IMR-90 (cell line): ENCODE data around the gene CFAP97D2. TPM values are rescaled to one million over a fixed set of nuclear protein-coding genes. Genes with fewer than 3 reads are reported as not detected.

Experiments used
- ATAC-seq: fragments of 200-7000 bp; cut with Tn5 transposase; 2 replicates; pipeline ENCODE4 v1.9.1; 2020; ENCODE audit warnings: low read depth, mild to moderate bottlenecking, moderate library complexity
- BruUV-seq: library from RNA; stranded (reverse); fragments of 400-500 nt; replicated peaks from 2 replicates; lab custom pipeline; 2021; lab: Mats Ljungman, UMichigan
- CTCF ChIA-PET: fragments of 300-600 bp; formaldehyde crosslinking; extraction: SDS; loops from one replicate; lab custom pipeline; 2021; ENCODE audit warnings: antibody characterized with exemption; lab: Yijun Ruan, JAX
- POLR2A ChIA-PET: fragments of 300-600 bp; sonication (Branson Sonifier 250); formaldehyde crosslinking; loops from one replicate; lab custom pipeline; 2022; ENCODE audit warnings: antibody characterized with exemption; ENCODE audit not compliant: unreplicated experiment; lab: Charles Lee
- DNase-seq: peaks from one replicate; pipeline ENCODE4 v3.0.0; 2013
- H2AFZ ChIP-seq: replicated peaks from 2 replicates; pipeline ENCODE3; 2013; ENCODE audit warnings: low read length, mild to moderate bottlenecking; ENCODE audit not compliant: poor library complexity
- H2AK5ac ChIP-seq: 2 replicates; pipeline ENCODE4 v1.6.1; 2013; ENCODE audit warnings: low read depth, low read length, inconsistent platforms
- H2AK9ac ChIP-seq: replicated peaks from 2 replicates; pipeline ENCODE3; 2013; ENCODE audit warnings: mild to moderate bottlenecking, low read depth, low read length, moderate library complexity; ENCODE audit not compliant: poor library complexity
- H2BK120ac ChIP-seq: 2 replicates; pipeline ENCODE4 v1.6.1; 2013; ENCODE audit warnings: low read depth, low read length, inconsistent platforms
- H2BK15ac ChIP-seq: 3 replicates; pipeline ENCODE4 v1.6.1; 2013; ENCODE audit warnings: low read depth, low read length, inconsistent platforms
- H2BK20ac ChIP-seq: 2 replicates; pipeline ENCODE4 v1.6.1; 2013; ENCODE audit warnings: low read depth, mild to moderate bottlenecking, inconsistent platforms, low read length, moderate library complexity
- H2BK5ac ChIP-seq: 2 replicates; pipeline ENCODE4 v1.6.1; 2013; ENCODE audit warnings: mild to moderate bottlenecking, low read depth, low read length, inconsistent platforms; ENCODE audit not compliant: poor library complexity, severe bottlenecking
- H3K14ac ChIP-seq: replicated peaks from 2 replicates; pipeline ENCODE4 v1.6.1; 2013; ENCODE audit warnings: low read depth, low read length, inconsistent platforms
- H3K18ac ChIP-seq: 2 replicates; pipeline ENCODE4 v1.6.1; 2013; ENCODE audit warnings: low read depth, low read length, control low read depth
- H3K23ac ChIP-seq: 2 replicates; pipeline ENCODE4 v1.6.1; 2013; ENCODE audit warnings: low read depth, low read length, inconsistent platforms
- H3K27ac ChIP-seq: 2 replicates; pipeline ENCODE4 v1.5.1; 2013; ENCODE audit warnings: mild to moderate bottlenecking, control low read depth, low read length; ENCODE audit not compliant: insufficient read depth
- H3K27me3 ChIP-seq: 2 replicates; pipeline ENCODE4 v1.6.1; 2013; ENCODE audit warnings: low read length; ENCODE audit not compliant: control insufficient read depth, insufficient read depth
- H3K36me3 ChIP-seq: 2 replicates; pipeline ENCODE4 v1.6.1; 2013; ENCODE audit warnings: low read length, mixed read lengths; ENCODE audit not compliant: control insufficient read depth, insufficient read depth
- H3K4ac ChIP-seq: 2 replicates; pipeline ENCODE4 v1.6.1; 2013; ENCODE audit warnings: low read depth, low read length, inconsistent platforms
- H3K4me1 ChIP-seq: 2 replicates; pipeline ENCODE4 v1.6.1; 2013; ENCODE audit warnings: low read length, mixed read lengths; ENCODE audit not compliant: control insufficient read depth, insufficient read depth
- H3K4me2 ChIP-seq: 2 replicates; pipeline ENCODE4 v1.6.1; 2013; ENCODE audit warnings: low read depth, mild to moderate bottlenecking, control low read depth, low read length, moderate library complexity
- H3K4me3 ChIP-seq: 2 replicates; pipeline ENCODE4 v1.5.1; 2013; ENCODE audit warnings: low read depth, mild to moderate bottlenecking, control low read depth, low read length, moderate library complexity; ENCODE audit not compliant: insufficient read depth
- H3K56ac ChIP-seq: 2 replicates; pipeline ENCODE4 v1.6.1; 2013; ENCODE audit warnings: low read length, inconsistent platforms; ENCODE audit not compliant: insufficient read depth; ENCODE audit errors: extremely low read depth
- H3K79me1 ChIP-seq, 2 experiments: 2 replicates each; pipeline ENCODE4 v1.6.1; 2013; ENCODE audit warnings: low read length in 2 of 2, inconsistent platforms in 1 of 2, low read depth in 1 of 2
- H3K9ac ChIP-seq: 2 replicates; pipeline ENCODE4 v1.6.1; 2013; ENCODE audit warnings: low read depth, low read length, control low read depth
- H3K9me1 ChIP-seq: 2 replicates; pipeline ENCODE4 v1.6.1; 2013; ENCODE audit warnings: low read length, inconsistent platforms; ENCODE audit not compliant: insufficient read depth
- H3K9me3 ChIP-seq: 2 replicates; pipeline ENCODE4 v1.6.1; 2013; ENCODE audit warnings: low read length; ENCODE audit not compliant: control insufficient read depth, insufficient read depth
- H4K20me1 ChIP-seq: 2 replicates; pipeline ENCODE4 v1.6.1; 2013; ENCODE audit warnings: low read length, inconsistent platforms; ENCODE audit not compliant: insufficient read depth
- H4K5ac ChIP-seq: 2 replicates; pipeline ENCODE4 v1.6.1; 2013; ENCODE audit warnings: mild to moderate bottlenecking, low read depth, low read length, control low read depth
- H4K8ac ChIP-seq, 2 experiments: 2 replicates each; pipeline ENCODE4 v1.6.1; 2013; ENCODE audit warnings: low read depth in 2 of 2, low read length in 2 of 2, control low read depth in 1 of 2, inconsistent platforms in 1 of 2
- H4K91ac ChIP-seq: 2 replicates; pipeline ENCODE4 v1.6.1; 2013; ENCODE audit warnings: low read depth, low read length, inconsistent platforms; ENCODE audit not compliant: insufficient read depth
- BHLHE40 ChIP-seq: fragments of 150-350 bp; IDR thresholded peaks from 2 replicates; pipeline ENCODE4 v1.6.1; 2016; ENCODE audit warnings: mild to moderate bottlenecking, low read depth, low read length
- CEBPB ChIP-seq: IDR thresholded peaks from 2 replicates; pipeline ENCODE4 v1.6.1; 2012; ENCODE audit warnings: low read depth, low read length, improper control_type of control experiment
- CHD1 ChIP-seq: IDR thresholded peaks from 2 replicates; pipeline ENCODE4 v1.6.1; 2012; ENCODE audit warnings: low read depth, low read length, improper control_type of control experiment
- FOS ChIP-seq: fragments of 150-350 bp; IDR thresholded peaks from 2 replicates; pipeline ENCODE4 v1.6.1; 2016; ENCODE audit warnings: low read depth, low read length
- MAFK ChIP-seq: IDR thresholded peaks from 2 replicates; pipeline ENCODE4 v1.6.1; 2012; ENCODE audit warnings: low read depth, low read length, improper control_type of control experiment
- MAZ ChIP-seq: IDR thresholded peaks from 2 replicates; pipeline ENCODE4 v1.6.1; 2012; ENCODE audit warnings: low read depth, mild to moderate bottlenecking, low read length, improper control_type of control experiment, moderate library complexity, borderline replicate concordance
- MXI1 ChIP-seq: IDR thresholded peaks from 2 replicates; pipeline ENCODE4 v1.6.1; 2012; ENCODE audit warnings: low read depth, mild to moderate bottlenecking, low read length, moderate library complexity, borderline replicate concordance
- NFE2L2 ChIP-seq: fragments of 150-350 bp; IDR thresholded peaks from 2 replicates; pipeline ENCODE4 v1.6.1; 2016; ENCODE audit warnings: low read depth, mild to moderate bottlenecking, low read length
- POLR2A ChIP-seq: IDR thresholded peaks from 2 replicates; pipeline ENCODE4 v1.6.1; 2012; ENCODE audit warnings: mild to moderate bottlenecking, low read depth, low read length
- RAD21 ChIP-seq: IDR thresholded peaks from 2 replicates; pipeline ENCODE4 v1.6.1; 2012; ENCODE audit warnings: low read length, improper control_type of control experiment
- RCOR1 ChIP-seq: IDR thresholded peaks from 2 replicates; pipeline ENCODE4 v1.6.1; 2012; ENCODE audit warnings: mild to moderate bottlenecking, low read length, improper control_type of control experiment; ENCODE audit not compliant: insufficient replicate concordance
- RFX5 ChIP-seq: IDR thresholded peaks from 2 replicates; pipeline ENCODE4 v1.8.0; 2012; ENCODE audit warnings: low read depth, mild to moderate bottlenecking, low read length, moderate library complexity
- SMC3 ChIP-seq: fragments of 150-350 bp; IDR thresholded peaks from 2 replicates; pipeline ENCODE4 v1.6.1; 2016; ENCODE audit warnings: low read depth, mild to moderate bottlenecking, antibody characterized with exemption, low read length, moderate library complexity
- WGBS, 2 experiments: methylation state at CpG; one replicate each; pipeline versions ENCODE4 v1.1.5 to v1.1.7; 2013; ENCODE audit warnings: missing lambda C conversion rate in 2 of 2; ENCODE audit not compliant: insufficient read length in 1 of 2; ENCODE audit errors: extremely low coverage in 2 of 2; 5-methylcytosine and 5-hydroxymethylcytosine counted together
- dilution Hi-C: fragments of 300-500 bp; cut with HindIII; formaldehyde crosslinking; loops from one replicate; pipeline ENCODE4 v1.14.3; 2018; ENCODE audit warnings: low sequenced_read_pairs; ENCODE audit not compliant: unreplicated experiment
- in situ Hi-C: fragments of 300-500 bp; cut with MboI; formaldehyde crosslinking; loops from 3 replicates; pipeline ENCODE4 v1.14.3; 2019; ENCODE audit warnings: low sequenced_read_pairs, inconsistent platforms, mixed read lengths
- intact Hi-C: fragments of 100-400 bp; cut with micrococcal nuclease; formaldehyde crosslinking; loops from 2 replicates; pipeline ENCODE4 v1.10.0; 2022
- polyA plus RNA-seq, 3 experiments: library from polyadenylated mRNA; depleted of rRNA; stranded (reverse); fragments of >200 nt; gene quantifications; 2 replicates each; pipeline ENCODE4 v1.2.3, GENCODE V29; 2012; ENCODE audit warnings: low replicate concordance in 1 of 3
- total RNA-seq: library from RNA; depleted of rRNA; stranded (reverse); fragments of >200 nt; gene quantifications from 2 replicates; pipeline ENCODE4 v1.2.3, GENCODE V29; 2012
- TF ChIP-seq, protein P1 (sequence below): fragments of 150-350 bp; IDR thresholded peaks from 2 replicates; pipeline ENCODE4 v1.6.1; 2017; ENCODE audit warnings: mild to moderate bottlenecking, antibody characterized with exemption, low read length, low read depth
- TF ChIP-seq, protein P2 (sequence below): fragments of 150-350 bp; IDR thresholded peaks from 2 replicates; pipeline ENCODE4 v1.6.1; 2016; ENCODE audit warnings: low read depth, mild to moderate bottlenecking, low read length, moderate library complexity, borderline replicate concordance
- TF ChIP-seq, protein P3 (sequence below): conservative IDR thresholded peaks from 2 replicates; pipeline ENCODE4 v1.5.1; 2012; ENCODE audit warnings: mild to moderate bottlenecking, low read depth, low read length, improper control_type of control experiment

Gene CFAP97D2
- total and polyA plus RNA-seq, 2 of the 4 experiments (the other 2 are of a cell fraction) = not detected

- no peak overlapping the region for H3K27ac ChIP-seq
- dilution Hi-C loops (no loop called here), in situ Hi-C loops (no loop called here), intact Hi-C loops (no loop called here)
- no peak overlapping the region for H3K9ac ChIP-seq
- H3K36me3 ChIP-seq = no peaks in the 10 kb centered on the region
- ATAC-seq (no peak), DNase-seq (no peak)
- H2AK9ac ChIP-seq = no peak overlapping the region
- no peak overlapping the region for H3K18ac ChIP-seq
- no peak overlapping the region for H2AFZ ChIP-seq
- TF ChIP-seq FOS (no peak), SMC3 (no peak), BHLHE40 (no peak), MAZ (no peak), RCOR1 (no peak), RAD21 (no peak), RFX5 (no peak), CHD1 (no peak), MXI1 (no peak), CEBPB (no peak), MAFK (no peak), NFE2L2 (no peak), POLR2A (no peak)
- TF ChIP-seq, protein P1, sequence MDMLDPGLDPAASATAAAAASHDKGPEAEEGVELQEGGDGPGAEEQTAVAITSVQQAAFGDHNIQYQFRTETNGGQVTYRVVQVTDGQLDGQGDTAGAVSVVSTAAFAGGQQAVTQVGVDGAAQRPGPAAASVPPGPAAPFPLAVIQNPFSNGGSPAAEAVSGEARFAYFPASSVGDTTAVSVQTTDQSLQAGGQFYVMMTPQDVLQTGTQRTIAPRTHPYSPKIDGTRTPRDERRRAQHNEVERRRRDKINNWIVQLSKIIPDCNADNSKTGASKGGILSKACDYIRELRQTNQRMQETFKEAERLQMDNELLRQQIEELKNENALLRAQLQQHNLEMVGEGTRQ = no peak
- TF ChIP-seq, protein P2, sequence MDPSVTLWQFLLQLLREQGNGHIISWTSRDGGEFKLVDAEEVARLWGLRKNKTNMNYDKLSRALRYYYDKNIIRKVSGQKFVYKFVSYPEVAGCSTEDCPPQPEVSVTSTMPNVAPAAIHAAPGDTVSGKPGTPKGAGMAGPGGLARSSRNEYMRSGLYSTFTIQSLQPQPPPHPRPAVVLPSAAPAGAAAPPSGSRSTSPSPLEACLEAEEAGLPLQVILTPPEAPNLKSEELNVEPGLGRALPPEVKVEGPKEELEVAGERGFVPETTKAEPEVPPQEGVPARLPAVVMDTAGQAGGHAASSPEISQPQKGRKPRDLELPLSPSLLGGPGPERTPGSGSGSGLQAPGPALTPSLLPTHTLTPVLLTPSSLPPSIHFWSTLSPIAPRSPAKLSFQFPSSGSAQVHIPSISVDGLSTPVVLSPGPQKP = no peak
- TF ChIP-seq, protein P3, sequence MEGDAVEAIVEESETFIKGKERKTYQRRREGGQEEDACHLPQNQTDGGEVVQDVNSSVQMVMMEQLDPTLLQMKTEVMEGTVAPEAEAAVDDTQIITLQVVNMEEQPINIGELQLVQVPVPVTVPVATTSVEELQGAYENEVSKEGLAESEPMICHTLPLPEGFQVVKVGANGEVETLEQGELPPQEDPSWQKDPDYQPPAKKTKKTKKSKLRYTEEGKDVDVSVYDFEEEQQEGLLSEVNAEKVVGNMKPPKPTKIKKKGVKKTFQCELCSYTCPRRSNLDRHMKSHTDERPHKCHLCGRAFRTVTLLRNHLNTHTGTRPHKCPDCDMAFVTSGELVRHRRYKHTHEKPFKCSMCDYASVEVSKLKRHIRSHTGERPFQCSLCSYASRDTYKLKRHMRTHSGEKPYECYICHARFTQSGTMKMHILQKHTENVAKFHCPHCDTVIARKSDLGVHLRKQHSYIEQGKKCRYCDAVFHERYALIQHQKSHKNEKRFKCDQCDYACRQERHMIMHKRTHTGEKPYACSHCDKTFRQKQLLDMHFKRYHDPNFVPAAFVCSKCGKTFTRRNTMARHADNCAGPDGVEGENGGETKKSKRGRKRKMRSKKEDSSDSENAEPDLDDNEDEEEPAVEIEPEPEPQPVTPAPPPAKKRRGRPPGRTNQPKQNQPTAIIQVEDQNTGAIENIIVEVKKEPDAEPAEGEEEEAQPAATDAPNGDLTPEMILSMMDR = no peak
- no peak overlapping the region for H3K14ac ChIP-seq
- H3K9me1 ChIP-seq = peaks cover 19% of the 10 kb centered on the region
- no peak overlapping the region for H3K56ac ChIP-seq
- 0 out of 2 replicates have a peak, but pooled peaks cover 3% of the 10 kb centered on the region for H4K20me1 ChIP-seq
- no peak overlapping the region for H2BK5ac ChIP-seq
- no peak overlapping the region for H4K5ac ChIP-seq
- 98% methylated on average over 10 of the region's 17 CpGs; no CpG with 5 or more reads in 1 of the 2 experiments for WGBS, 2 experiments
- no peaks in the 10 kb centered on the region for H3K9me3 ChIP-seq
- ChIA-PET CTCF (no interaction called here), POLR2A (no interaction called here)
- H3K79me1 ChIP-seq = 0 out of 4 replicates have a peak, but pooled peaks cover 0 to 5% of the 10 kb centered on the region in 2 experiments
- H3K4me3 ChIP-seq = no peak overlapping the region
- H3K27me3 ChIP-seq = peaks cover 16% of the 10 kb centered on the region; the same call in 1 of the 2 replicates
- no peak overlapping the region for H2BK120ac ChIP-seq
- peaks cover 8% of the 10 kb centered on the region for H3K4me1 ChIP-seq
- no TSS peak for BruUV-seq
- no peak overlapping the region for H2BK20ac ChIP-seq
- no peak overlapping the region for H2AK5ac ChIP-seq
- H3K4ac ChIP-seq = no peak overlapping the region
- H3K4me2 ChIP-seq = no peak overlapping the region
- no peak overlapping the region for H4K91ac ChIP-seq
- H2BK15ac ChIP-seq = no peak overlapping the region
- no peak overlapping the region for H3K23ac ChIP-seq
- no peak overlapping the region for H4K8ac ChIP-seq
Observed at GRCh38 chr13:114144606-114145244, 34.3 kb upstream of the CFAP97D2 start.
